WTC11 (cell line): ENCODE results near the gene INSM2.

Experiments used
- CTCF ChIP-seq: fragments of 200-600 bp; IDR thresholded peaks from 2 replicates; pipeline ENCODE4 v1.8.0; 2022; ENCODE audit warnings: antibody characterized with exemption
- E2F4 ChIP-seq: sonication (generic); formaldehyde crosslinking; IDR thresholded peaks from 2 replicates; pipeline ENCODE4 v1.8.1; 2022; ENCODE audit warnings: low read depth, mild to moderate bottlenecking, moderate library complexity, missing genetic modification reagents, borderline replicate concordance
- ESRRA ChIP-seq: sonication (generic); formaldehyde crosslinking; IDR thresholded peaks from 2 replicates; pipeline ENCODE4 v1.8.1; 2022; ENCODE audit warnings: mild to moderate bottlenecking, missing genetic modification reagents, borderline replicate concordance
- ETV6 ChIP-seq: sonication (generic); formaldehyde crosslinking; IDR thresholded peaks from 2 replicates; pipeline ENCODE4 v1.8.1; 2022; ENCODE audit warnings: mild to moderate bottlenecking, missing genetic modification reagents
- KAT7 ChIP-seq: sonication (generic); formaldehyde crosslinking; IDR thresholded peaks from 2 replicates; pipeline ENCODE4 v1.8.1; 2023; ENCODE audit warnings: missing genetic modification reagents, mild to moderate bottlenecking, borderline replicate concordance
- MAX ChIP-seq: sonication (generic); formaldehyde crosslinking; IDR thresholded peaks from 2 replicates; pipeline ENCODE4 v1.8.0; 2022; ENCODE audit warnings: mild to moderate bottlenecking, missing genetic modification reagents
- MXD4 ChIP-seq: fragments of 250-450 bp; sonication (Bioruptor Pico); IDR thresholded peaks from 2 replicates; pipeline ENCODE4 v1.8.0; 2021; ENCODE audit warnings: mild to moderate bottlenecking, moderate library complexity, borderline replicate concordance
- NFYB ChIP-seq: sonication (generic); formaldehyde crosslinking; conservative IDR thresholded peaks from 2 replicates; pipeline ENCODE4 v1.8.0; 2022; ENCODE audit warnings: low read depth, missing genetic modification reagents
- SMAD4 ChIP-seq: sonication (generic); formaldehyde crosslinking; IDR thresholded peaks from 2 replicates; pipeline ENCODE4 v1.8.0; 2022; ENCODE audit warnings: mild to moderate bottlenecking, missing genetic modification reagents
- SP1 ChIP-seq: sonication (generic); formaldehyde crosslinking; conservative IDR thresholded peaks from 2 replicates; pipeline ENCODE4 v1.8.1; 2022; ENCODE audit warnings: missing genetic modification reagents
- TCF7 ChIP-seq: sonication (generic); formaldehyde crosslinking; IDR thresholded peaks from 2 replicates; pipeline ENCODE4 v1.8.0; 2022; ENCODE audit warnings: mild to moderate bottlenecking, low read depth, missing genetic modification reagents, moderate library complexity

GRCh38 chr14:35532783-35533356 lies 1.1 kb upstream of the INSM2 start:
- TF ChIP-seq KAT7 (CRISPR knock-in tag) = no peak
- TF ChIP-seq NFYB (CRISPR knock-in tag) = no peak
- TF ChIP-seq MXD4 = no peak
- TF ChIP-seq MAX (CRISPR knock-in tag) = no peak
- no peak for TF ChIP-seq ETV6 (CRISPR knock-in tag)
- TF ChIP-seq SMAD4 (CRISPR knock-in tag) = no peak
- no peak for TF ChIP-seq CTCF
- no peak for TF ChIP-seq TCF7 (CRISPR knock-in tag)
- no peak for TF ChIP-seq SP1 (CRISPR knock-in tag)
- no peak for TF ChIP-seq E2F4 (CRISPR knock-in tag)
- no peak for TF ChIP-seq ESRRA
